ENCODE measurements around the gene CSDE1.
"Not testable (repeated sequence)": the region's sequence is repeated elsewhere in the genome, so short reads cannot be mapped to it uniquely, and the experiment has no call there.

DNA sequence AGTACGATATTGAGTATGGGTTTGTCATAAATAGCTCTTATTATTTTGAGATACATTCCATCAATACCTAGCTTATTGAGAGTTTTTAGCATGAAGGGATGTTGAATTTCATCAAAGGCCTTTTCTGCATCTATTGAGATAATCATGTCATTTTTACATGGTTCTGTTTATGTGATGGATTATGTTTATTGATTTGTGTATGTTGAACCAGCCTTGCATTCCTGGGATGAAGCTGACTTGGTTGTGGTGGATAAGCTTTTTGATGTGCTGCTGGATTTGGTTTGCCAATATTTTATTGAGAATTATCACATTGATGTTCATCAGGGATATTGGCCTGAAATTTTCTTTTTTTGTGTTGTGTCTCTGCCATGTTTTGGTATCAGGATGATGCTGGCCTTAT is 28.7 kb upstream of the CSDE1 start:
- TF ChIP-seq, protein P1, sequence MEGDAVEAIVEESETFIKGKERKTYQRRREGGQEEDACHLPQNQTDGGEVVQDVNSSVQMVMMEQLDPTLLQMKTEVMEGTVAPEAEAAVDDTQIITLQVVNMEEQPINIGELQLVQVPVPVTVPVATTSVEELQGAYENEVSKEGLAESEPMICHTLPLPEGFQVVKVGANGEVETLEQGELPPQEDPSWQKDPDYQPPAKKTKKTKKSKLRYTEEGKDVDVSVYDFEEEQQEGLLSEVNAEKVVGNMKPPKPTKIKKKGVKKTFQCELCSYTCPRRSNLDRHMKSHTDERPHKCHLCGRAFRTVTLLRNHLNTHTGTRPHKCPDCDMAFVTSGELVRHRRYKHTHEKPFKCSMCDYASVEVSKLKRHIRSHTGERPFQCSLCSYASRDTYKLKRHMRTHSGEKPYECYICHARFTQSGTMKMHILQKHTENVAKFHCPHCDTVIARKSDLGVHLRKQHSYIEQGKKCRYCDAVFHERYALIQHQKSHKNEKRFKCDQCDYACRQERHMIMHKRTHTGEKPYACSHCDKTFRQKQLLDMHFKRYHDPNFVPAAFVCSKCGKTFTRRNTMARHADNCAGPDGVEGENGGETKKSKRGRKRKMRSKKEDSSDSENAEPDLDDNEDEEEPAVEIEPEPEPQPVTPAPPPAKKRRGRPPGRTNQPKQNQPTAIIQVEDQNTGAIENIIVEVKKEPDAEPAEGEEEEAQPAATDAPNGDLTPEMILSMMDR (conservative IDR thresholded peaks at IDR 0.05) = not testable (repeated sequence)
- not testable (repeated sequence) for TF ChIP-seq EZH2 (IDR thresholded peaks at IDR 0.05; ENCODE audit: low read depth)

Measured in PC-9 (cell line).